Measurements from ENCODE around the gene OR10H5.

DNA sequence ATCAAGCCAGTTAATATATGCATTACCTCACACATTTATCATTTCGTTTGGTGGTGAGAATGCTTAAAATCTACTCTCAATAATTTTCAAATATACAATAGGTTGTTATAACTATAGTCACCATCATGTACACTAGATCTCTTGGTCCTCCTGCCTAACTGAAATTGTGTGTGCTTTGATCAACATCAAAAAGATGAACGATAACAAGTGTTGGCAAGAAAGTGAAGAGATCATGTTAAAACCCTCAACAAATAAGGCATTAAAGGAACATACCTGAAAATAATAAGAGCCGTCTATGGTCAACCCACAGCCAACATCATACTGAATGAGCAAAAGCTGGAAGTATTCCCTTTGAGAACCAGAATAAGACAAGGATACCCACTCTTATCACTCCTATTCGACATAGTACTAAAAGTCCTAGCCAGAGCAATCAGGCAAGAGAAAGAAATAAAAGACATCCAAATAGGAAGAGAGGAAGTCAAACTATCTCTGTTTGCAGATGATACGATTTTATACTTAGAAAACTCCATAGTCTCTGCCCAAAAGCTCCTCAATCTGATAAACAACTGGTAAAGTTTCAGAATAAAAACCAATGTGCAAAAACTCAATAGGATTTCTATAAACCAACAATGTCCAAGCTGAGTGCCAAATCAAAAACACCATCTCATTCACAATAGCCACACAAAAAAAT is 55.9 kb downstream of the OR10H5 start:
- no peak for TF ChIP-seq CTCF (IDR thresholded peaks at IDR 0.05)
- no peak for TF ChIP-seq POLR2A (IDR thresholded peaks at IDR 0.05)
